HG03045 (cell line): ENCODE data around the gene PCDHGB6.
"Not testable (repeated sequence)": the region's sequence is repeated elsewhere in the genome, so short reads cannot be mapped to it uniquely, and the experiment has no call there.

ENCODE experiments used
- ATAC-seq: cut with Tn5 transposase; IDR thresholded peaks from one replicate; pipeline ENCODE4 v1.9.1; 2021; ENCODE audit warnings: mild to moderate bottlenecking, moderate library complexity; ENCODE audit not compliant: unreplicated experiment

PCDHGB6 gene

GRCh38 chr5:141417494-141418172 is 9.8 kb downstream of the PCDHGB6 start, which contains the start of gene PCDHGB7:
TSS of gene PCDHGB7 (plus strand) at chr5:141417677. CDS start at chr5:141417860, 183 bp downstream.
- peak; percentile 83 for ATAC-seq

DNA sequence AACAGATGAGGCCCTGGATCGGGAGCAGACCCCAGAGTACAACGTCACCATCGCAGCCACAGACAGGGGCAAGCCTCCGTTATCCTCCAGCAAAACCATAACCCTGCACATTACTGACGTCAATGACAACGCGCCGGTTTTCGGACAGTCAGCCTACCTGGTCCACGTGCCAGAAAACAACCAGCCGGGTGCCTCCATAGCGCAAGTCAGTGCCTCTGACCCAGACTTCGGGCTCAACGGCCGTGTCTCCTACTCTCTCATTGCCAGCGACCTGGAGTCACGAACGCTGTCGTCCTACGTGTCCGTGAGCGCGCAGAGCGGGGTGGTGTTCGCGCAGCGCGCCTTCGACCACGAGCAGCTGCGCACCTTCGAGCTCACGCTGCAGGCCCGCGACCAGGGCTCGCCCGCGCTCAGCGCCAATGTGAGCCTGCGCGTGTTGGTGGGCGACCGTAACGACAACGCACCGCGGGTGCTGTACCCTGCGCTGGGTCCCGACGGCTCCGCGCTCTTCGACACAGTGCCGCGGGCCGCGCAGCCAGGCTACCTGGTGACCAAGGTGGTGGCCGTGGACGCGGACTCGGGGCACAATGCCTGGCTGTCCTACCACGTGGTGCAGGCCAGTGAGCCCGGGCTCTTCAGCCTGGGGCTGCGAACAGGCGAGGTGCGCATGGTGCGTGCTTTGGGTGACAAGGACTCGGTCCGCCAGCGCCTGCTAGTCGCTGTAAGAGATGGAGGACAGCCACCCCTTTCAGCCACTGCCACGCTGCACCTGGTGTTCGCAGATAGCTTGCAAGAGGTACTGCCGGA is 11.5 kb downstream of the PCDHGB6 start:
- ATAC-seq: no peak

- peak; percentile 39 for ATAC-seq
Measured at GRCh38 chr5:141420855-141421488, 13.2 kb downstream of the PCDHGB6 start, which contains the start of gene PCDHGA11. TSS of gene PCDHGA11 (plus strand) at chr5:141421051. CDS start at chr5:141421228, 177 bp downstream.

GRCh38 chr5:141421489-141421855 is 13.7 kb downstream of the PCDHGB6 start:
- no peak for ATAC-seq

DNA sequence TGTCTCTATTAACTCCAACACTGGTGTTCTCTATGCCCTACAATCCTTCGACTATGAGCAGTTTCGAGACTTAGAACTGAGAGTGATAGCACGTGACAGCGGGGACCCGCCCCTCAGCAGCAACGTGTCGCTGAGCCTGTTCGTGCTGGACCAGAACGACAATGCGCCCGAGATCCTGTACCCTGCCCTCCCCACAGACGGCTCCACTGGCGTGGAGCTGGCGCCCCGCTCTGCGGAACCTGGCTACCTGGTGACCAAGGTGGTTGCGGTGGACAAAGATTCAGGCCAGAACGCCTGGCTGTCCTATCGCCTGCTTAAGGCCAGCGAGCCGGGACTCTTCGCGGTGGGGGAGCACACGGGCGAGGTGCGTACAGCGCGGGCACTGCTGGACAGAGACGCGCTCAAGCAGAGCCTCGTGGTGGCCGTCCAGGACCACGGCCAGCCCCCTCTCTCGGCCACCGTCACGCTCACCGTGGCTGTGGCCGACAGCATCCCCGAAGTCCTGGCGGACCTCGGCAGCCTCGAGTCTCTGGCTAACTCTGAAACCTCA is 15.0 kb downstream of the PCDHGB6 start:
- ATAC-seq: no peak

GRCh38 chr5:141427783-141428426 is 20.1 kb downstream of the PCDHGB6 start:
- ATAC-seq: no peak

DNA sequence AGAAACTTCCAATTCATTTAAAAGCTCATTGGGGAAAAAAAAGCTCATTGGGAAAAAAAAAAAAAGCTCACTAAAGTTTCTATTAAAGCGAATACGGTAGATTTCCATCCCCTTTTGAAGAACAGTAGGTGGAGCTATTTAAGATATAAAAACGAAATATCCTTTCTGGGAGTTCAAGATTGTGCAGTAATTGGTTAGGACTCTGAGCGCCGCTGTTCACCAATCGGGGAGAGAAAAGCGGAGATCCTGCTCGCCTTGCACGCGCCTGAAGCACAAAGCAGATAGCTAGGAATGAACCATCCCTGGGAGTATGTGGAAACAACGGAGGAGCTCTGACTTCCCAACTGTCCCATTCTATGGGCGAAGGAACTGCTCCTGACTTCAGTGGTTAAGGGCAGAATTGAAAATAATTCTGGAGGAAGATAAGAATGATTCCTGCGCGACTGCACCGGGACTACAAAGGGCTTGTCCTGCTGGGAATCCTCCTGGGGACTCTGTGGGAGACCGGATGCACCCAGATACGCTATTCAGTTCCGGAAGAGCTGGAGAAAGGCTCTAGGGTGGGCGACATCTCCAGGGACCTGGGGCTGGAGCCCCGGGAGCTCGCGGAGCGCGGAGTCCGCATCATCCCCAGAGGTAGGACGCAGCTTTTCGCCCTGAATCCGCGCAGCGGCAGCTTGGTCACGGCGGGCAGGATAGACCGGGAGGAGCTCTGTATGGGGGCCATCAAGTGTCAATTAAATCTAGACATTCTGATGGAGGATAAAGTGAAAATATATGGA is 22.7 kb downstream of the PCDHGB6 start, which contains the start of gene PCDHGA12:
Gene PCDHGA12, plus strand, starts transcription at position 176 of the 782 bp plus-strand sequence. Its CDS starts 253 bp downstream, at position 429.
- peak; percentile 73 for ATAC-seq

DNA sequence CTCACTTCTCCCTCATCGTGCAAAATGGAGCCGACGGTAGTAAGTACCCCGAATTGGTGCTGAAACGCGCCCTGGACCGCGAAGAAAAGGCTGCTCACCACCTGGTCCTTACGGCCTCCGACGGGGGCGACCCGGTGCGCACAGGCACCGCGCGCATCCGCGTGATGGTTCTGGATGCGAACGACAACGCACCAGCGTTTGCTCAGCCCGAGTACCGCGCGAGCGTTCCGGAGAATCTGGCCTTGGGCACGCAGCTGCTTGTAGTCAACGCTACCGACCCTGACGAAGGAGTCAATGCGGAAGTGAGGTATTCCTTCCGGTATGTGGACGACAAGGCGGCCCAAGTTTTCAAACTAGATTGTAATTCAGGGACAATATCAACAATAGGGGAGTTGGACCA is 23.5 kb downstream of the PCDHGB6 start:
- ATAC-seq: no peak

DNA sequence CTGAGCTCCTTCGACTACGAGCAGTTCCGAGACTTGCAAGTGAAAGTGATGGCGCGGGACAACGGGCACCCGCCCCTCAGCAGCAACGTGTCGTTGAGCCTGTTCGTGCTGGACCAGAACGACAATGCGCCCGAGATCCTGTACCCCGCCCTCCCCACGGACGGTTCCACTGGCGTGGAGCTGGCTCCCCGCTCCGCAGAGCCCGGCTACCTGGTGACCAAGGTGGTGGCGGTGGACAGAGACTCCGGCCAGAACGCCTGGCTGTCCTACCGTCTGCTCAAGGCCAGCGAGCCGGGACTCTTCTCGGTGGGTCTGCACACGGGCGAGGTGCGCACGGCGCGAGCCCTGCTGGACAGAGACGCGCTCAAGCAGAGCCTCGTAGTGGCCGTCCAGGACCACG is 24.5 kb downstream of the PCDHGB6 start:
- ATAC-seq: not testable (repeated sequence)

DNA sequence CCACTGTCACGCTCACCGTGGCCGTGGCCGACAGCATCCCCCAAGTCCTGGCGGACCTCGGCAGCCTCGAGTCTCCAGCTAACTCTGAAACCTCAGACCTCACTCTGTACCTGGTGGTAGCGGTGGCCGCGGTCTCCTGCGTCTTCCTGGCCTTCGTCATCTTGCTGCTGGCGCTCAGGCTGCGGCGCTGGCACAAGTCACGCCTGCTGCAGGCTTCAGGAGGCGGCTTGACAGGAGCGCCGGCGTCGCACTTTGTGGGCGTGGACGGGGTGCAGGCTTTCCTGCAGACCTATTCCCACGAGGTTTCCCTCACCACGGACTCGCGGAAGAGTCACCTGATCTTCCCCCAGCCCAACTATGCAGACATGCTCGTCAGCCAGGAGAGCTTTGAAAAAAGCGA is 24.9 kb downstream of the PCDHGB6 start:
- ATAC-seq: not testable (repeated sequence)

GRCh38 chr5:141434006-141434405 is 26.2 kb downstream of the PCDHGB6 start:
- ATAC-seq: no peak

DNA sequence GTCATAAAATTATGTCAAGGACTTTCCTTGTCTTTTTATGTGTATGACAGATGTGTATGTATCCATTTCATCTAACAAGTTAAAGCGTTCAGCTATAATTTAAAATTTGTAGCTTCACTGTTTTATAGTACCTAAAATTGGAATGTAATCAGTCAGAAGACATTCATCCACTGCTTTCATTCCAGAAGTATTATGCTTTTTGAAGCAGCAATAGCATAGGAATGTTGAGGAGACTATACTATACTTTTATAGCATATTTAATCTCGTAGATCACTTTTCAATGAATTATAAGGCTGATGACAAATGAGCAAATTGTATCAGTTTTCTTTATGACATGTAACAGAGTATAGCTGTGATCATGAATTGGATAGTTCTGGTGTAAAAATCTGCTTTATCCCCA is 29.4 kb downstream of the PCDHGB6 start:
- ATAC-seq: no peak

DNA sequence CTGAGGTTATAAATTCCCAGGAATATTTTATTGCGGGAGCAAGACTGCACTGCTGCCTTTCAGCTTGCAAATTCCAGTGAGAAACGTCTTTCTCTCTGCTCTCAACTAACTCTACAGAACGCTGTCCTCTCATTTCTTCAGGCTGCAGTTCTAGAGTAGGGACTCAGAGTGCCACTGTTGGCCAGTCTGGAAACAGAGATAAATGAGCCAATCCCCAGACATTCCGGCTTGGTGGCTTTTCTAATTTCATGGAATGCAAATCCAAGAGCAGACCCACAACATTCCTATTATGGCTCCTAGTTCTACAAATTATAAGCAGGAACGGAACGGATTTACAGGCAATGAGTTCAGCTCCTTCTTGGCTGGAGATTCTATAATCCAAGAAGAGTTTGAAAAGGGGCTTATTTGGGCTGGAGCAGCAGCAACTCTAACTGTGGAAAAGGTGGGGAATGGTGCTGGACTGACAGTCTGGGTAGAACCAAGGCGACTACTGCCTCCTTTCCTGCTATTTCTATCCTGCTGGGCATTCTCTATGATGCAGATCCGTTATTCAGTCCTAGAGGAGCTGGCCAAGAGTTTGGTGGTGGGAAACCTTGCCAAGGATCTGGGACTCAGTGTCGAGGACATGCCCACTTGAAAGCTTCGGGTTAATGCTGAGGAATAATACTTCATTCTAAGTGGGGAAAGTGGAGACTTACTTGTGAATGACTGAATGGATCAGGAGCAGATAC is 31.8 kb downstream of the PCDHGB6 start:
- no peak for ATAC-seq

DNA sequence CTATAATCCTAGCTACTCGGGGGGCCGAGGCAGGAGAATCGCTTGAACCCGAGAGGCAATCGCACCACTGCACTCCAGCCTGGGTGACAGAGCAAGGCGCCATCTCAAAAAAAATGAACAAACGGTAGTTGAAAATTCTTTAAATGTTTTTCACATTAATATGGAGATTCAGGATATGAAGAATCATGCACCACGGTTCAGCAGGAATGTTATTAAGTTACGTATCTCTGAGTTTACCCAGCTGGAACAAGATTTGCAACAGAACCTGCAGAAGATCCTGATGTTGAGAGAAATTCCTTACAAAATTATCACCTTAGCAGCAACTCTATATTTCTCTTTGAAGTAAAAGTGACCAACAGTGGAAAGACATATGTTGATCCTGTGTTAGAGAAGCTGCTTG is 32.5 kb downstream of the PCDHGB6 start:
- no peak for ATAC-seq

DNA sequence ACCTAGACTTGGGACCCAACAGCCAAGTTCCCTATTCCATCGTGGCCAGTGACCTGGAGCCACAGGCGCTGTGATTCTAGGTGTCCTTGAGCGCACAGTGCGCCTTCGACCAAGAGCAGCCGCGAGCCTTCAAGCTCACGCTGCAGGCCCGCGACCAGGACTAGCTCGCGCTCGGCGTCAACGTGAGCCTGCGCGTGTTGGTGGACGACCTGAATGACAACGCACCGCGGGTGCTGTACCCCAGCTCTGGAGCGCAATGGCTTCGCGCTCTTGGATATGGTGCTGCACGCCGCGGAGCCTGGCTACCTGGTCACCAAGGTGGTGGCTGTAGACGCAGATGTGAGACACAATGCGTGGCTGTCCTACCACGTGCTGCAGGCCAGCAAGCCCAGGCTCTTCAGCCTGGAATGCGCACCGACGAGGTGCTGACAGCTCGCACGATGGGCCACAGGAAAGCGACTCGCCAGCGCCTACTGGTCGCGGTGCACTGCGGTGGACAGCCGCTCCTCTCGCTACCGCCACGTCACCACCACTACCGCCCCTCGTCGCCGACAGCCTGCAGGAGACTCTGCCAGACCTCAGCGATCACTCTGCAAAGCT is 33.9 kb downstream of the PCDHGB6 start:
- no peak for ATAC-seq
